ENCODE data around the gene MB. TPM values are rescaled to one million over a fixed set of nuclear protein-coding genes. Genes with fewer than 3 reads are reported as not detected.
A peak's percentile ranks its signal among the peaks of the same experiment; 100 is the strongest.

The MB gene
- total RNA-seq, 1 donor from 2014 or later: not detected

DNA sequence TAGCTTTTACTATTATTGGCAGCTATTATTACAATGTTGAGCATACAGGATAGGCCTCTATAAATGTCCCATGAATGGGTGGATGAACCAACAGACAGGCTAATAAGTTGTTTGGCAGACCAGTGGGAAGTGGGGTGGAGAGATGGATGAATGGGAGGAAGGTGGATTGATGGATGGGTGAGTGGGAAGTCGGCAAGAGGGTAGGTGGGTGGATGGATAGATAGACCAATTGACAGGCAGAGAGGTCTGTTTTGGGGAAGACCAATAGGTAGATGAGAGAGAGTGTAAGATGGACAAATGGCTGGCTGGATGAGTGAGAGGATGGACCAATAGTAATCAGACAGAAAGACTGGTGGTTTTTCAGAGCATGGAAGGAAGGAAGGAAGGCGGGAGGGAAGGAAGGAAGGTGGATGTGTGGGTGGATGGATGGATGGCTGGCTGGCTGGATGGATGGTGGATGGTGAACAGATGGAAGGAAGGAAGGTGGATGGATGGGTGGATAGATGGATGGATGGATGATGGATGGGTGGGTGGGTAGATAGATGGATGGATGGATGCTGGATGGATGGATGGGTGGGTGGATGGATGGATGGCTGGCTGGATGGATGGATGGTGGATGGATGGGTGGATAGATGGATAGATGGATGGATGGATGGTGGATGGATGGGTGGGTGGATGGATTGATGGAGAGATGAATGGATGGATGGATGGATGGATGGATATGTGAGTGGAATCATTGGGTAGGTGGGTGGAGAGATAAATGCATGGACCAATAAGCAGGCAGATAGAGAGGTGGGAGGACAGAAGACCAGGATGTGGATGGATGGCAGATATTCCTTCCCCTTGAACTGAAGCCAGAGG is 39.1 kb downstream of the MB start:
- DNase-seq (ENCODE audit: low spot score): no peak
- no peak for TF ChIP-seq EZH2 (IDR thresholded peaks at IDR 0.05)
- Histone ChIP-seq H3K27ac (no peak overlapping the region), H3F3A (ENCODE audit: low read depth) (no peaks in the 10 kb centered on the region), H3K4me2 (no peak overlapping the region), H2AFZ (replicated peaks) (no peak overlapping the region), H3K9me3 (ENCODE audit: low read depth) (no peaks in the 10 kb centered on the region), H4K20me1 (ENCODE audit: low read depth) (no peaks in the 10 kb centered on the region), H3K4me3 (no peak overlapping the region), H3K9ac (no peak overlapping the region), H3K27me3 (no peaks in the 10 kb centered on the region), H3K79me2 (ENCODE audit: low read depth) (no peaks in the 10 kb centered on the region), H3K4me1 (peaks cover 1% of the 10 kb centered on the region), H3K36me3 (no peaks in the 10 kb centered on the region)
- Mint-ChIP-seq H3K36me3 (no peaks in the 10 kb centered on the region), H3K9me3 (no peaks in the 10 kb centered on the region), H3K27ac (peak overlapping the region; percentile 13), H3K4me1 (peaks cover 4% of the 10 kb centered on the region), H3K27me3 (ENCODE audit: insufficient read depth, low read depth) (peaks cover 16% of the 10 kb centered on the region), H3K4me3 (no peak overlapping the region)

DNA sequence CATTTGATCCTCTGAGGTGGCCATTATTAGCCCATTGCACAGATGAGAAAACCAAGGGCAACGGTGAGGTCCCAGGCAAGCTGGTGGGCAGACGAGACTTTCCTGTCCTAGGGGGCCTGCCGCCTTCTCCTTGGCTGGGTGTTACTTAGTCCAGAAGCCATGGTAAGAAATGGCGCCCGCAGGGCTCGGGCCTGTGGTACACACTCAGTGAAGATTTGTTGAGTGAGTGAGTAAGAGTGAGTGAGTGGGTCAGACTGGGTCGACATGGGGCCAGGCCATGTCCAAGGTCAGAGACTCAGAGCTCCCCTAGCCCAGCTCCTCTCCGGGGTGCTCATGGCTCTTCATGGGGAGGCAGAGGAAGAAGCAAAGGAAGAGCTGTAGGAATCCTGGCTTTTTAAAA is 40.5 kb downstream of the MB start:
- no peak overlapping the region for H2AFZ ChIP-seq (replicated peaks)
- H3K4me2 ChIP-seq: no peak overlapping the region
- DNase-seq (ENCODE audit: low spot score): no peak
- H3K4me1 ChIP-seq: peaks cover 6% of the 10 kb centered on the region
- Mint-ChIP-seq H3K36me3 (no peaks in the 10 kb centered on the region), H3K9me3 (no peaks in the 10 kb centered on the region), H3K27me3 (ENCODE audit: insufficient read depth, low read depth) (peaks cover 16% of the 10 kb centered on the region), H3K4me3 (no peak overlapping the region), H3K27ac (peak overlapping the region; percentile 57), H3K4me1 (peaks cover 4% of the 10 kb centered on the region)
- H3K36me3 ChIP-seq: no peaks in the 10 kb centered on the region
- H3K27ac ChIP-seq: no peak overlapping the region
- no peaks in the 10 kb centered on the region for H4K20me1 ChIP-seq (ENCODE audit: low read depth)
- TF ChIP-seq EZH2 (IDR thresholded peaks at IDR 0.05) (no peak), EZH2phosphoT487 (IDR thresholded peaks at IDR 0.05) (no peak)
- TF ChIP-seq, protein P1, sequence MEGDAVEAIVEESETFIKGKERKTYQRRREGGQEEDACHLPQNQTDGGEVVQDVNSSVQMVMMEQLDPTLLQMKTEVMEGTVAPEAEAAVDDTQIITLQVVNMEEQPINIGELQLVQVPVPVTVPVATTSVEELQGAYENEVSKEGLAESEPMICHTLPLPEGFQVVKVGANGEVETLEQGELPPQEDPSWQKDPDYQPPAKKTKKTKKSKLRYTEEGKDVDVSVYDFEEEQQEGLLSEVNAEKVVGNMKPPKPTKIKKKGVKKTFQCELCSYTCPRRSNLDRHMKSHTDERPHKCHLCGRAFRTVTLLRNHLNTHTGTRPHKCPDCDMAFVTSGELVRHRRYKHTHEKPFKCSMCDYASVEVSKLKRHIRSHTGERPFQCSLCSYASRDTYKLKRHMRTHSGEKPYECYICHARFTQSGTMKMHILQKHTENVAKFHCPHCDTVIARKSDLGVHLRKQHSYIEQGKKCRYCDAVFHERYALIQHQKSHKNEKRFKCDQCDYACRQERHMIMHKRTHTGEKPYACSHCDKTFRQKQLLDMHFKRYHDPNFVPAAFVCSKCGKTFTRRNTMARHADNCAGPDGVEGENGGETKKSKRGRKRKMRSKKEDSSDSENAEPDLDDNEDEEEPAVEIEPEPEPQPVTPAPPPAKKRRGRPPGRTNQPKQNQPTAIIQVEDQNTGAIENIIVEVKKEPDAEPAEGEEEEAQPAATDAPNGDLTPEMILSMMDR (IDR thresholded peaks at IDR 0.05): no peak
- no peak overlapping the region for H3K9ac ChIP-seq
- H3K9me3 ChIP-seq (ENCODE audit: low read depth): no peaks in the 10 kb centered on the region
- H3F3A ChIP-seq (ENCODE audit: low read depth): no peaks in the 10 kb centered on the region
- H3K79me2 ChIP-seq (ENCODE audit: low read depth): no peaks in the 10 kb centered on the region
- H3K4me3 ChIP-seq: no peak overlapping the region
- no peaks in the 10 kb centered on the region for H3K27me3 ChIP-seq

DNA sequence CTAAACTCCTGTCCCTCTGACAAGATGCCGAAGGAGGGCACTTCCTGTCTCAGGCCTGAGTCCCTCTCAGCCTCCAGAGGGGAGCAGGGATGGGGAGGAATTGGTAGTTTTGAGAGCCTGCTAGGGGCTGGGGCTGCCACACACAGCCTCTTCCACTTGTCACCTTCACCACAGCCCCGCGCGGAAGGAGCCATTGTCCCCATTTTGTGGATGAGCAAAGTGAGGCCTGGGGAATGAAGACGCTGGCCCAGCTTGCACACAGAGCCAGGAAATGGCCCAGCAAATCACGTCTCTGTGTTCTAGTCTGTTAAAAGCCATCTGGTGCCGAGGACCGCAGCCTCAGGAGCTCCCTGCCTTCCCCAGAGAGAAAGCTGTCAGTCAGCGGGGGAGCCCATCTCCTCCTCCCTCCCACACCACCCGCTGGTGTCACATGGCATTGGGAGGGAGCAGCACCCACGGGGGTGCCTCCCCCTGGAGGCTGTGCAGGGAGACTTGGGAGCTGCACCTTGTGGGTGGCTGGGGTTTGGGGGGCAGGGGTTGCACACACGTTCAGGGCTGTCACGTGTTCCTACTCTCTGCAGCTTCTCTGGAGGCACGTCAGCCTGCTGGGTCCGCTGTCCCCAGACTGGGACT is 41.9 kb downstream of the MB start:
- no peak overlapping the region for H3K27ac ChIP-seq
- no peaks in the 10 kb centered on the region for H3K27me3 ChIP-seq
- no peaks in the 10 kb centered on the region for H3F3A ChIP-seq (ENCODE audit: low read depth)
- no peak overlapping the region for H3K4me2 ChIP-seq
- TF ChIP-seq EZH2 (IDR thresholded peaks at IDR 0.05) (no peak), EZH2phosphoT487 (IDR thresholded peaks at IDR 0.05) (no peak)
- TF ChIP-seq, protein P1 (IDR thresholded peaks at IDR 0.05): no peak
- no peak overlapping the region for H3K9ac ChIP-seq
- no peaks in the 10 kb centered on the region for H4K20me1 ChIP-seq (ENCODE audit: low read depth)
- H2AFZ ChIP-seq (replicated peaks): no peak overlapping the region
- H3K79me2 ChIP-seq (ENCODE audit: low read depth): no peaks in the 10 kb centered on the region
- no peaks in the 10 kb centered on the region for H3K36me3 Mint-ChIP-seq
- peaks cover 12% of the 10 kb centered on the region for H3K27me3 Mint-ChIP-seq (ENCODE audit: insufficient read depth, low read depth)
- no peak overlapping the region for H3K4me3 ChIP-seq
- no peak overlapping the region for H3K27ac Mint-ChIP-seq
- no peak for DNase-seq (ENCODE audit: low spot score)
- H3K9me3 Mint-ChIP-seq: no peaks in the 10 kb centered on the region
- H3K36me3 ChIP-seq: no peaks in the 10 kb centered on the region
- H3K4me1 ChIP-seq: peaks cover 6% of the 10 kb centered on the region
- H3K4me1 Mint-ChIP-seq: peaks cover 6% of the 10 kb centered on the region
- no peak overlapping the region for H3K4me3 Mint-ChIP-seq
- H3K9me3 ChIP-seq (ENCODE audit: low read depth): no peaks in the 10 kb centered on the region

DNA sequence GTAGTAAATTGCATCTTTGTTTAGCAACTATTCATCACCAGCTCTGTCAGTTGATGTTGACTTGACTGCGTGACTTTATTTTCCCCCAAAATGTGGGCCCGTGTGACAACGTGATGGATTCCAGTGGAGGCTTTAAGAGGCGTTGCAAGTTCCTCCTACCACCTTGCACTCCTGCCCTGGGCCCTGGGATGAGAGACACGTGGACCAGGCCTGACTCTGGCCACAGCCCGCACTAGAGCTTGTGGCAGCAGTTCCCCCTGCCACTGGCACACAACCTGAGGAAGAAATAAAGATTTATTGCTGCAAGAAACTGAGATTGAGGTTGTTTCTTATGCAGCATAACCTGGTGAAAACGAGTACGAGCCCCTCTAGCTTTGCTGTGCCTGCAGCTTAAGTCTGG is 44.6 kb downstream of the MB start:
- Histone ChIP-seq H3K36me3 (no peaks in the 10 kb centered on the region), H3K27me3 (no peaks in the 10 kb centered on the region), H3K9ac (no peak overlapping the region), H3K4me1 (peaks cover 18% of the 10 kb centered on the region), H3K79me2 (ENCODE audit: low read depth) (no peaks in the 10 kb centered on the region), H4K20me1 (ENCODE audit: low read depth) (no peaks in the 10 kb centered on the region), H3K9me3 (ENCODE audit: low read depth) (no peaks in the 10 kb centered on the region), H3F3A (ENCODE audit: low read depth) (no peaks in the 10 kb centered on the region), H2AFZ (replicated peaks) (peak overlapping the region; percentile 17), H3K4me2 (no peak overlapping the region), H3K27ac (no peak overlapping the region), H3K4me3 (no peak overlapping the region)
- no peak overlapping the region for H3K4me3 Mint-ChIP-seq
- no peak for DNase-seq (ENCODE audit: low spot score)
- no peak overlapping the region for H3K27ac Mint-ChIP-seq
- peaks cover 18% of the 10 kb centered on the region for H3K27me3 Mint-ChIP-seq (ENCODE audit: insufficient read depth, low read depth)
- H3K4me1 Mint-ChIP-seq: peaks cover 28% of the 10 kb centered on the region
- H3K36me3 Mint-ChIP-seq: no peaks in the 10 kb centered on the region
- TF ChIP-seq EZH2 (IDR thresholded peaks at IDR 0.05): no peak
- TF ChIP-seq, protein P1 (IDR thresholded peaks at IDR 0.05): no peak
- no peak for TF ChIP-seq EZH2phosphoT487 (IDR thresholded peaks at IDR 0.05)
- H3K9me3 Mint-ChIP-seq: no peaks in the 10 kb centered on the region
